ENCODE results near the gene VDAC2. TPM values are rescaled to one million over a fixed set of nuclear protein-coding genes. Genes with fewer than 3 reads are reported as not detected.
A peak's percentile ranks its signal among the peaks of the same experiment; 100 is the strongest.
"Not testable (repeated sequence)": the region's sequence is repeated elsewhere in the genome, so short reads cannot be mapped to it uniquely, and the experiment has no call there.

The VDAC2 gene, protein sequence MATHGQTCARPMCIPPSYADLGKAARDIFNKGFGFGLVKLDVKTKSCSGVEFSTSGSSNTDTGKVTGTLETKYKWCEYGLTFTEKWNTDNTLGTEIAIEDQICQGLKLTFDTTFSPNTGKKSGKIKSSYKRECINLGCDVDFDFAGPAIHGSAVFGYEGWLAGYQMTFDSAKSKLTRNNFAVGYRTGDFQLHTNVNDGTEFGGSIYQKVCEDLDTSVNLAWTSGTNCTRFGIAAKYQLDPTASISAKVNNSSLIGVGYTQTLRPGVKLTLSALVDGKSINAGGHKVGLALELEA
- 179 and 199 TPM in 2 replicates for total RNA-seq (2014; rRNA removed; shearing (Covaris generic))
- polyA plus RNA-seq (2015; cell fraction: cytosol; rRNA removed) = 258 and 276 TPM in 2 replicates
- polyA plus RNA-seq (2015; cell fraction: nucleus; rRNA removed) = 182 and 231 TPM in 2 replicates

DNA sequence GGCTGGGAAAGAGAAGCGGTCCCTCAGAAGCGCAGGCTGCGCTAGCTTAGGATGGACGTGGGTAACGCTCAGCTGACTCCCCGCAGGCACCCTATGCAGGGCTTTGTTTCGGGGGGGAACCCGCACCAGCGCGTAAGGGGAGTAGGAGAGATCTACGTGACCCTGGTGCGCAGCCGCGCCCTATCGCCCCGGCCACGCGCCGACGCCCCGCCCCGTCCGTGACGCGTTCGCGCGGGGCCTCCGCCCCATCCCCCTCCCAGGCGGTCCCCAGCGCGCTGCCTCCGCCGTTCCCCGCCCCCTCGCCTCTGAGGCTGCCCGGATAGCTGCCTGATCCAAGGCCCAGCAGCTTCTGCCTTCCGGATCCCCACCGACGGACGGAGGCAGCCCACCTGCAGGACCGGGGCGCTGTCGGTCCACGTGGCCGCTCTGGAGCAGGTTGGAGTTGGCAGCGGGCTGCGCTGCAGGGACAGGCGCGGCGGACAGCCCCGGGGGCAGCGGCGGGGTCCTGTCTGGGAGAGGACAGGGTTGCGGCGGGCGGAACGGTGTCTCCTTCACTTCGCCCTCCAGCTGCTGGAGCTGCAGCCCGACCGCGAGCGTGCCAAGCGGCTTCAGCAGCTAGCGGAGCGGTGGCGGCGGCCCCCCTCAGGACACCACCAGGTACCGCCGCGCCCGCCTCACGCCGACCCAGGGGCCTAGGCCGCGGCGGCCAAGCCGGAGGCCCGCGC, at the start of gene VDAC2:
Gene VDAC2 (plus strand): TSS at position 515 of the 725 bp plus-strand sequence. CDS start 363 bp downstream, outside the sequence.
- DNase-seq (ENCODE audit: low read depth) = peak; percentile 84

DNA sequence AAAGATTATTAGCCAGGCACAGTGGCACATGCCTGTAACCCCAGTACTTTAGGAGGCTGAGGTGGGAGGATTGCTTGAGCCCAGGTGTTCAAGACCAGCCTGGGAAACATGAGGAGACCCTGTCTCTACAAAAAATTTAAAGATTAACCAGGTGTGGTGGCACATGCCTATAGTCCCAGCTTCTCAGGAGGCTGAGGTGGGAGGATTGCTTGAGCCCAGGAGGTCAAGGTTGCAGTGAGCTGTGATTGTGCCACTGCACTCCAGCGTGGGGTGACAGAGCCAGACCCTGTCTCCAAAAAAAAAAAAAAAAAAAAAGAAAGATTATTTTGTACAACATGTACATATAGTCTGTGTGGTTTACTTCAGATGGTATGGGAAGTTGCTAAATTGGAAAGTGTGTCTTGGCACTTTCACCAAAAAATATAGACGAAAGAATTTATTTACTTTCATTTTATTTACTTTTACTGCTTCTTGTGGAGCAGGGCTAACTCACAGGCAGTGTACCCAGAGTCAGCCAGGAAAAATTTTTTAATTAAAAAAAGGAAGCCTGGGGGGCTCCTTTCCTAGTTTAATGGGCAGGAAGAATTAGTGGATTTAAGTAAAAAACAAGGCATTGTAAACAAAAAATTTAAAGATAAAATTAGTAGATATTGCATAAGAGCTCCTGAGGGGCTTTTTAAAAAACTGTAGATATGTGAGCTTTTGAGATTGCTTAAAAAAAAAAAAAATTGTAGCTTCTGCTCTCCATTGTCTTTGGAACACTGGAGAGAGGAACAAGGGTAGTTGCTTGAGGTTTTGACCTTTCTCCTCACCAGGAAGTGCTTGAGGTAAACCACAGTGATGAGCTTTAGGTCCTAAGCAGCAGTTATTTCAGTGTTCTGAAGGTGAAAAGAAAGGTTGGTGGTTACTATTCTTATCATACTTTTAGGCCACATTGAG, 44.6 kb upstream of the VDAC2 start:
- peak; percentile 67 for DNase-seq (ENCODE audit: low read depth)

DNA sequence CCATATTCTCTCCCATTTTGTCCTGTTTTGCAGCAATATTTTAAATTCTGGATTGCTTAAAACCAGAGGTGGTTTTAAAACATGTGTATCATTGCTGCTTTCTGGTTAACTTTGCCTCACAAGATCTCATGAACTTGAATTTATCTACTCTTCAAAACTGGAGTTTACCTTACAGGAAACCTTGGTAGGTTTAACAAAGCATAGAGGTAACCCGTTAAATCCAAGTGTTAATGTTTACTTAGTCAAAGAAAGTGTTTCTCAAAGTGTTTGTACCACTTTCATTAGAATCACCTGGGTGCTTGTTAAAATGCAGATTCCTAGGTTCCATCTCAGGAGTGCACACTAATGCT, 44.0 kb upstream of the VDAC2 start:
- DNase-seq (ENCODE audit: low read depth) = no peak

DNA sequence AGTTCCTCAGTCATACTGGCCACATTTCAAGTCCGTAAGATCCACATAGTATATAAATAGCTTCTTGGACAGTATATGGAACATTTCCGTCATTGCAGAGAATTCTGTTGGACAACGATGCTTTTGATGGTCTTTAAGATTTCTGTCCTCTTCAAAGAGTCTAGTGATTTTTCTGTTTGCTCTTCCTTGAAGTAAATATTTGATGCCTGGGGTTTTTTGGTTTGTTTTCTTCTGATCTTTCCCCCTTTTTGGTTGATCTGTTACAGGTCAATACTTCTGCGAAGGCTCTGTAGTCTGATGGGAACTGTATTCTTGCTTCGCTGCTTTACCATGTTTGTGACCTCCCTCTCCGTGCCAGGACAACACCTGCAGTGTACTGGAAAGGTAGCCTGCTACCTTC, 42.3 kb upstream of the VDAC2 start:
- DNase-seq (ENCODE audit: low read depth) = no peak

DNA sequence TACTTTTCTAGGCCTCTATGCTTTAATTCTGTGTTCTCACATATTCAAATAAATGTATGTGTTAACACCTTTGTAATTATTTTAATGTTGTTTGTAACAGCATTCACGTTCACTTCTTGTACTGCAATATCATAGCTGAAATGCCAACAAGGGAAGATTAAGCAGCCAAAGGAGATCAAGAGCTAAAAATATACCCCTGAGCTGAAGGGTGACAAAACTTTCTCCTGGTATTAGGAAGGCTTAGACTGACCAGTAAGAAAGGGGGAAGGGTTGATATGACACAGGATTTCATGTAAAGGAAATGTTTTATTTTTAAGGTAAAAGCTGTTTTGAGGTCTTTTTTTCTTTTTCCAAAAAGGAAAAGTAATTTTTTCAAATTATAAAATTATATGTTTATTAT, 40.4 kb upstream of the VDAC2 start:
- DNase-seq (ENCODE audit: low read depth) = no peak

DNA sequence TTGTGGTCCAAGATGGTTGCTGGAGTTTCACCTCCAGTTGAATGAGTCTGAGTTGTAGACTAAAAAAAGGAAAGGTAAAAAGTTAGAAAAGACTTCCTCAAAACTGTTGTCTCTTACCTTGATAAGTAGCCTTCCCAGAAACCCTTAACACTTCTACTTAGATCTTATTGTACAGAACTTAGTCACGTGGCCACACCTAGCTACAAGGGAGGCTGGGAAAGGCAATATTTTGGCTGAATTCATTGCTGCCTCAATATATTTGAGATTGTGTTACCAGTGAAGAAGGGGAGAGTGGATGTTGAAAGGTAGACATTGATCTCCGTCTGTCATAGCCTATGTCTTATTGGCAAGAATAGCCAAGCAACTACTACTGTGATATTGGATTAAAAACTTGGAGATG, 35.5 kb upstream of the VDAC2 start:
- no peak for DNase-seq (ENCODE audit: low read depth)

DNA sequence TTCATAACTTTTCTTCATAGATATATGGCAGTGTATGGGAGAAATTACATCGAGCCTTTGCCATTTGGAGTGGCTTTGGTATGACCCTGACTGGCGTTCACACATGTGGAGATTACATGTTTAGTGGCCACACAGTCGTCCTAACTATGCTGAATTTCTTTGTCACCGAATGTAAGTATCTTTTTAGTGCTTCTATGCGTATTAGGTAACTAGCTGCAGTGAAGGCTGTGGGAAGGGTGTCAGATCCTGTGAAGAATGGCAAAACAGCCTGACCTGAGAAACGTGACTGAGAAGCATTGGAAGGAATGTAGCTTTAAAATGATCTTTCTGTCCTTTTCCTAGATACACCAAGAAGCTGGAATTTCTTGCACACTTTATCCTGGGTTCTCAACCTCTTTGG, 34.5 kb upstream of the VDAC2 start:
- no peak for DNase-seq (ENCODE audit: low read depth)

DNA sequence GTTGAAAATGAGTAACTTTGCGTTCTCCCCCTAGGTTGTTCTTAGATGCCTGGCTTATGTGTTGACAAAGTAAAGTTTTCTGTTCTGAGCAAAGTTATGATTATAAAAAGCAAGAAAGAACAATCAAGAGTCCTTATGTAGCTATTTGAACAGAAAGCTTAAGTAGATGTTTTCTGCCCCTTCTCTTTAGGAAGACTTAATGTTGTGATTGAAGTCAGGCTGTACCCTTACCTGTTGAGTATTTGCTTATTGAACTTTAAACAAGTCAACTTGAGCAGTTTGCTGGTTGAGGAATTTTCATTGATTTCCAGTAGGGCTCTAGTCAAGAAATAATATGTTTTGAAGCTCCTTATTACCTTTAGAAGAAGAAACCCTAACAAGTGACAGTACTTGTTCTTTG, 33.9 kb upstream of the VDAC2 start:
- DNase-seq (ENCODE audit: low read depth) = no peak

DNA sequence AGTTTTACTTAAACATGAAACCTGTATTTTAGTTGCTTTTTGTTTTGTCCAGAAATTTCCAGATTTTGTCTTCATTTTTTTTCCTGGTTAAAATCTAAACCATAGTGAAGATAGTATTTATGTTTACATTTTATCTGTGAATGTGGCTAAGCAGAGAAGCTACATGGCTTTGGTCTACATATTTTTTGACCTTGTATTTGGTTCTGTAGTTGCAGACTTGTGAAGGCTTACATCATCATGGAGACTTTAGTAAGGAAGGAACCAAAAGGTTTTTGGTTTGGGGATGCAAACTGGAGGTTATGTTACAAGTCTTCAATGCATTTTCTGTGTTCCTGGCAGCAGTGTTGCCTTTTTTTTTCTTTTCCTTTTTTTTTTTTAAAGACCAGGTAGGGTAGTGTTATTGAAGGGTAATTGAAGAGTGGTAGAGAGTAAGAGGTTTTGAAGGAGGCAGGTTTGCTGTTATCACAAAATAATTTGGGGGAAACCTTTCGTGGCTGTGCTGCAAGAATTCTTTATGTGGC, 30.9 kb upstream of the VDAC2 start:
- DNase-seq (ENCODE audit: low read depth) = no peak

DNA sequence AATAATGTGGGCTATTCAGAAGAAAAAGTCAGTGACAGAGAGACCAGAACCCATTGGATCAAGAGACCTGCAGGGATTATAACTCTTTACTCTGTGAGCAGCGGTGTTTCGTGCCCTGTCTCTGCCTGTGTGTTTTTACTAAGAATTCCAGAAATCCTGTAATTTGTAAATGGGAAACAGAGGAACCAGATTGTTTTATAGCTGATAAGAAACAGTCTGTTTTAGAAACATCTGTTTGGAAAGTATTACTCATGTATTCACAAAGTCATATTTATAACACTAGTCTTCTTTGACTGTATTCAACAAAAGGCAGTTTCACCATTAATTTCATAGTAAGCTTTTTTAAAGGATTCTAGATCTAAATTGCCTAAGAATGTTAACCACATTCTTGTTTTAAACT, 30.0 kb upstream of the VDAC2 start:
- no peak for DNase-seq (ENCODE audit: low read depth)

DNA sequence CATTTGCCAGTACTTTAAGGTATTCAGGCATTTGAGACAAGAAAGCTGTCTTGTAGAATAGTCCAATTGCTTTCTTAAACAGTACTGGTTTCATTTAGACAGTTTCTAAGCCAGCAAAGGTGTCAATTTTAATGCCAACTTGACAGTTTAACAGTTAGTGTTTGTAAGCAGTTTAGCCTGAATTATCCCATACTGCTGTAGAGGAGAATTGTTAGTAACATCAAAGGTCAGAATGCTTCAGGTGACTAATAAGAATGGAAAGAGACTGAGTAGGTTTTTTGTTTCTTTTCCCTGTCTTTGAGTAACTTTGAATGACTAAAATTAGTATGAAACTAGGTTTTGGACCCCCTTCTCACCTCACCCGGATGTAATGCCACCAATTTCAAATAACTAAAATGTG, 29.5 kb upstream of the VDAC2 start:
- no peak for DNase-seq (ENCODE audit: low read depth)

DNA sequence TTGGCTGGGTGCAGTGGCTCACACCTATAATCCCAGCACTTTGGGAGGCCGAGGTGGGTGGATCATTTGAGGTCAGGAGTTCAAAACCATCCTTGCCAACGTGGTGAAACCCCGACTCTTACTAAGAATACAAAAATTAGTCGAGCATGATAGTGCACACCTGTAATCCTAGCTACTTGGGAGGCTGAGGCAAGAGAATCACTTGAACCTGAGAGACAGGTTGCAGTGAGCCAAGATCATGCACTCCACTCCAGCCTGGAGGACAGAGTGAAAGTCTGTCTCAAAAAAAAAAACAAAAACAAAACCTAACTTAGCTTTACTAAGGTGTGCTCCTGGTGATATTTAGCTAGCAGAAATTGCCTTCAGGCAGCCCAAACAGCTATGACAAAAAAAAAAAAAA, 24.3 kb upstream of the VDAC2 start:
- DNase-seq (ENCODE audit: low read depth) = no peak

DNA sequence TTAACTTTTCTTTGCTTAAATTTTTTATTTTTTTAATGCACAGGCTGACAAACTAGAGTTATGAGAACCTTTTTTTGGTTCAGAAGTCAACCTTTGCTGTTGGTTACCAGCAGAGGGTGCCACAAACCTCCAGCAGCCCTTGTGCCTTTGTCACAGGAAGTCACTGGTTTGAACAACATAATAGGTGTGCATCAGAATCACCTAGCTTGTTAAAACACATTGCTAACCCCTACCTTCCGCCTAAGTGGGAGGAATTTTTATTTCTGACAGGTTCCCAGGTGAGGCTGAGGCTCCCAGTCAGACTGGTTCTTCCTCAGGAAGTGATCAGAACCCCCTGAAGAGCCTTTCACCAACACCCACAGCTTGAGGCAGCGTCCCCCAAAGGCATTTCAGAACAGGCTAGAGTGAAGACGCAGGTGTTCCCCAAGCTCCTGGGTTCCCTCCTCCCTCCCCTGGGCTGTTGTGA, 22.6 kb upstream of the VDAC2 start:
- DNase-seq (ENCODE audit: low read depth) = peak; percentile 64

DNA sequence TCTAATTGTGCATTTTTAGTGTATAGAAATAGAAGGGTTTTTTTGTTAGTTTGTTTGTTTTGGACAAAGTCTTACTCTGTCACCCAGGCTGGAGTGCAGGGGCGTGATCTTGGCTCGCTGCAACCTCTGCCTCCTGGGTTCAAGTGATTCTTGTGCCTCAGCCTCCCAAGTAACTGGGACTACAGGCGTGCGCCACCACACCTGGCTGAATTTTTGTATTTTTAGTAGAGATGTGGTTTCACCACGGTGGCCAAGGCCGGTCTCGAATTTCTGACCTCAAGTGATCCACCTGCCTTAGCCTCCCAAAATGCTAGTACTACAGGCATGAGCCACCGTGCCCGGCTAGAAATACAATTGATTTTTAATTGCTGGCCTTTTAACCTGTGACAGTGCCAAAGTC, 22.1 kb upstream of the VDAC2 start:
- not testable (repeated sequence) for DNase-seq (ENCODE audit: low read depth)

DNA sequence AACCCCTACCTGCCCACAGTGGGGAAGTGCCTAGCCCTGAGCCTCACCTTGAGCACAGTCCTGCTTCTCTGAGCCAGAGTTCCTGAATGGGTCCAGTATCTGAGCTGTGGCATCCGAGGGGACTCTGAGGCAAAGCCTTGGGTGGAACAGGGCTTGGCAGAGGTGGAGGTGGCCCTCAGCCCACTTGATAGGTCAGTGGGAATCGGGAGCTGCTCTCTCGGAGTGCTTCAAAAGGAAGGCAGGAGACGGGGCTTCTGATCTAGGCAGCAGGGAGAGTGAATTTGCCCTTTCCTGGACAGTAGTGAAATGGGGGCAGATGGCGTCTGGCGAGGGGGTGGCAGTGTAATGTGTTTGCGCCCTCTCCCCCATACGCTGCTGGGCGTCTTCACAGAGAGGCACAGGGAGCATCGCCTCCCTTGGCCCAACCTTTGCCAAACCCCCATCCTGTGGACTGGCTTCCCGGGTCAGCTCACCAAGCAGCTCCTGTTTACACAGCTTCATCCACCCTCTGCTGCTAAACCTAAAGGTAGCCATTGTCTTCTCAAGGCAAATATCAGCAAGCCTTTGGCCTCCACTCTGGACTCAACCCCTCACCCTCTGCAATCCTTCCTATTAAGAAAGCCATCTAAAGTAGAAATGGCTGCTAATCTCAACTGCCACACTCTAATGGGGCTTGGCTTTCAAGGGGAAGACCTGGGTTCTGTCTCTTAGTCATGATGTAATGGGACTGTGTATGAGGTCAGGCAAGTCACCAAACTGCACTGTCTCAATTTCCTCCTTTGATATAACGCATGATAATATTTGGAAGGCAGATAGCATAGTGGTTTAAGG, 21.1 kb upstream of the VDAC2 start:
- no peak for DNase-seq (ENCODE audit: low read depth)

DNA sequence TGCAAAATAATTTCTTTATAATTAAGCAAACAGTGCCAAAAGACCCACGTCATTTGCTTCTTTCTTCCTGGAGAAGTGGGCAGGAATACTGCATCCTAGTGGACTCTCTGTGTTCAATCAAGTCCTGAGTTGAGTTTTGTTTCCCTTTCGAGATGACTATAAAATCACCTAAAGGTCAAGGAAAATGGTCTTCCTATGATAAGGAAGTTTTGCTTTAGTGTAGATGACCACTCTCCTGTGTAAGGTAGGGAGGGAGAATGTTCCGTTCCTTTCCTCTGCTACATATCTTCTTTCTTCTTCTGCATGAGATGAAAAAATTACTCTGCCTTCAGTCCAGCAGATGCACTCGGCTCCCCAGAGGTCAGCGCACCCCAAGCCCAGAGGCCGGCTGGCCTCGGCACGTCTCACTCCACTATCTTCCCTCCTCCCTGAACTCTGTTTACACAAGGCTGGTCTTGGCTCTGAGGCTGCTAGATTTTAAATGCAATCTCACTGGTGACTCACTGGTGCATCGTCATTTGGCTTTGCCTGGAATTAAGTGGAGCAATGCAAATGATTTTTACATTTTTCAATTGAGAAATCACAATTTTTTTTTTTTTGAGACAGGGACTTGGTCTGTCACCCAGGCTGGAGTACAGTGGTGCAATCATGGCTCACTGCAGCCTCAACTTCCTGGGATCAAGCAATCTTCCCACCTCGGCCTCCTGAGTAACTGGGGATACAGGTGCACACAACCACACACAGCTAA, 18.6 kb upstream of the VDAC2 start:
- peak; percentile 78 for DNase-seq (ENCODE audit: low read depth)

DNA sequence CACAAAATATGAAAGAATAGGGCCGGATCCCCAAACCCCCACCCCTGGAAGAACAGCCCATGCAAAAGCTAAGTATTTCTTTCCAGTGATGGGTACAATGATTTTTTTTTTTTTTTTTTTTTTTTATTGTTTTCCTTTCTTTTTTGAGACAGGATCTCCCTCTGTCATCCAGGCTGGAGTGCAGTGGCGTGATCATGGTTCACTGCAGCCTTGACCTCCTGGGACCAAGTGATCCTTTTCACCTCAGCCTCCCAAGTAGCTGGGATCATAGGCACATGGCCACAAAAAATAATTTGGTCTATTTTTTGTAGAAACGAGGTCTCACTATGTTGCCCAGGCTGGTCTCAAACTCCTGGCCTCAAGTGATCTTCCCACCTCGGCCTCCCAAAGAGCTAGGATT, 16.0 kb upstream of the VDAC2 start:
- DNase-seq (ENCODE audit: low read depth) = not testable (repeated sequence)

DNA sequence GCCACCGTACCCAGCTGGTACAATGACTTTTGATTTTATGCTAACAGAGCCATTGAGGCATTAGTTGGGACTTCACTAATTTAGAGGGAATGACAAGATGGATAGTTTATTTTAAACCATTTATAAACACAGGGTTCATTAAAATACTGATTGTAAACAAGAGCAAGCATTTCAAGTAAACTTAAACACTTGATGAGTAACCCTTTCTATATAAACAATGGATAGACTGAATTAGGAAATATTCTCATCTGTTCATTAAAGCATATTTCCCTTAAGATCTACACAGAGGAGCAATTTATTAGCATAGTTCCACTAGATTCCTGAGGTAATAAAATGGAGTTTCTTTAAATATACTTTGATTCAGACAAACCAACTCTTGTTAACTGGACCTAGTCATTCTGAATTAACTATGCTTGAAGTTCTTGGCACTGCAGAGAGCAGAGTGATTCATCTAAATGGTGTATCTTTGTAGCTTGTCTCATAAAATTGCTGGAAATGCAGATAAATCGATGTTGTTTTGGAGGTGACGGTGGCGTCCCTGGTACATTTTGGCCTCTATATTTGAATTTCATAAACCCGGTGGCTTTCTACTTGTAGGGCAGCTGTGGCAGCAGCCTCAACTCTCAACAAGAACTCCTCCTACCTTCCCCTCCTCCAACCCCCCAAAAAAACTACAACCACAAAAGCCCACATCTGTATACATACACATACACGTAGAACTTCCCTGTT, 15.4 kb upstream of the VDAC2 start:
- DNase-seq (ENCODE audit: low read depth) = no peak

DNA sequence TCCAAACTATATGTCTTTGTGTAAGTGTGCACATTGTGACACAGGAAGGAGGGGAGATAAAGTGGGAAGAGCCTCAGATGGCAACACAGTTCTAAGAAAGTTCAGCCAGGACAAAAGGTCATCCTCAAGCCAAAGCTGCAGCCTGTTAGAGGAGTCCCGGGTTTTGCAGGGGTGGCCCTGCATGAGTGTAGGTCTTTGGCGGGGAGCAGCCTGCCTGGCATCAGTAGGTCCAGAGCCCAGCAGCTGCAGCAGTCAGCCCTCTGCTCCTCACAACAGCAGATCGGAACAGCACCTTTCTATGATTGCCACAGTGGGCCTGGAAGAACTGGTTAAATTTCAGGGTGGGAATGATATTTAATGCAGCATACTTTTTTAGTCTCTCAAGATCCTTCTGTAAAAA, 13.5 kb upstream of the VDAC2 start:
- DNase-seq (ENCODE audit: low read depth) = no peak

Measured in HT1080 (cell line).